SK-N-SH (cell line): ENCODE results near the gene SYNPR.

ENCODE experiments used
- EZH2phosphoT487 ChIP-seq: fragments of 200-600 bp; sonication (generic); IDR thresholded peaks from 2 replicates; pipeline ENCODE4 v1.6.1; 2017; ENCODE audit warnings: low read depth, mixed run types, mild to moderate bottlenecking, antibody characterized with exemption, moderate library complexity, borderline replicate concordance
- MAX ChIP-seq: IDR thresholded peaks from 2 replicates; pipeline ENCODE4 v1.4.0; 2012; ENCODE audit warnings: low read depth
- RCOR1 ChIP-seq: fragments of 150-350 bp; IDR thresholded peaks from 2 replicates; pipeline ENCODE4 v1.6.1; 2017; ENCODE audit warnings: antibody characterized with exemption, low read length
- TF ChIP-seq, protein P1 (sequence below): fragments of 200-600 bp; sonication (generic); IDR thresholded peaks from 2 replicates; pipeline ENCODE4 v1.6.1; 2017; ENCODE audit warnings: antibody characterized with exemption, mild to moderate bottlenecking, moderate library complexity

- TF ChIP-seq, protein P1, sequence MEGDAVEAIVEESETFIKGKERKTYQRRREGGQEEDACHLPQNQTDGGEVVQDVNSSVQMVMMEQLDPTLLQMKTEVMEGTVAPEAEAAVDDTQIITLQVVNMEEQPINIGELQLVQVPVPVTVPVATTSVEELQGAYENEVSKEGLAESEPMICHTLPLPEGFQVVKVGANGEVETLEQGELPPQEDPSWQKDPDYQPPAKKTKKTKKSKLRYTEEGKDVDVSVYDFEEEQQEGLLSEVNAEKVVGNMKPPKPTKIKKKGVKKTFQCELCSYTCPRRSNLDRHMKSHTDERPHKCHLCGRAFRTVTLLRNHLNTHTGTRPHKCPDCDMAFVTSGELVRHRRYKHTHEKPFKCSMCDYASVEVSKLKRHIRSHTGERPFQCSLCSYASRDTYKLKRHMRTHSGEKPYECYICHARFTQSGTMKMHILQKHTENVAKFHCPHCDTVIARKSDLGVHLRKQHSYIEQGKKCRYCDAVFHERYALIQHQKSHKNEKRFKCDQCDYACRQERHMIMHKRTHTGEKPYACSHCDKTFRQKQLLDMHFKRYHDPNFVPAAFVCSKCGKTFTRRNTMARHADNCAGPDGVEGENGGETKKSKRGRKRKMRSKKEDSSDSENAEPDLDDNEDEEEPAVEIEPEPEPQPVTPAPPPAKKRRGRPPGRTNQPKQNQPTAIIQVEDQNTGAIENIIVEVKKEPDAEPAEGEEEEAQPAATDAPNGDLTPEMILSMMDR = no peak
- TF ChIP-seq EZH2phosphoT487 = no peak
- TF ChIP-seq RCOR1 = no peak
- no peak for TF ChIP-seq MAX
Measured at GRCh38 chr3:63494646-63495045, 216.5 kb downstream of the SYNPR start.
